CD4-positive, alpha-beta T cell (primary cell): ENCODE data around the gene SMKR1. TPM values are rescaled to one million over a fixed set of nuclear protein-coding genes. Genes with fewer than 3 reads are reported as not detected.

ENCODE experiments used
- ATAC-seq: fragments of 200-7000 bp; cut with Tn5 transposase; one replicate; pipeline ENCODE4 v1.10.0; 2022; ENCODE audit warnings: mild to moderate bottlenecking; ENCODE audit not compliant: poor library complexity
- CTCF ChIA-PET: fragments of 350-600 bp; sonication (Branson Sonifier 250); formaldehyde crosslinking; loops from one replicate; lab custom pipeline; 2021; ENCODE audit warnings: antibody characterized with exemption, inconsistent platforms; lab: Charles Lee
- POLR2A ChIA-PET: fragments of 350-600 bp; sonication (Branson Sonifier 250); formaldehyde crosslinking; loops from one replicate; lab custom pipeline; 2021; ENCODE audit warnings: antibody characterized with exemption, inconsistent platforms; lab: Charles Lee
- DNase-seq, 14 experiments: peaks; one replicate each; pipeline ENCODE4 v3.0.0-alpha.2; 2013 to 2020; ENCODE audit warnings: mixed read lengths in 2 of 14
- H3K27ac ChIP-seq, 2 donors: one replicate each; pipeline versions ENCODE4 v1.5.1 to v1.7.0; 2013; ENCODE audit warnings: low read length in 2 of 2, low read depth in 1 of 2, mild to moderate bottlenecking in 1 of 2
- H3K27me3 ChIP-seq, 2 experiments: 1 replicate in 1 of 2; 2 replicates in 1 of 2; pipeline versions ENCODE4 v1.6.1 to v1.7.0; 2013; ENCODE audit warnings: low read length in 2 of 2, control low read depth in 1 of 2, mild to moderate bottlenecking in 1 of 2, moderate library complexity in 1 of 2; ENCODE audit not compliant: insufficient read depth in 2 of 2, control insufficient read depth in 1 of 2
- H3K36me3 ChIP-seq: one replicate; pipeline ENCODE4 v1.6.1; 2013; ENCODE audit warnings: low read length, control low read depth; ENCODE audit not compliant: insufficient read depth
- H3K4me1 ChIP-seq: one replicate; pipeline ENCODE4 v1.6.1; 2013; ENCODE audit warnings: low read length, control low read depth; ENCODE audit not compliant: insufficient read depth
- H3K4me3 ChIP-seq: one replicate; pipeline ENCODE4 v1.5.1; 2013; ENCODE audit warnings: mild to moderate bottlenecking, low read length, moderate library complexity
- H3K9me3 ChIP-seq, 2 experiments: 1 replicate in 1 of 2; 2 replicates in 1 of 2; pipeline versions ENCODE4 v1.6.1 to v1.7.0; 2013; ENCODE audit warnings: low read length in 2 of 2, mild to moderate bottlenecking in 2 of 2, control low read depth in 1 of 2, moderate library complexity in 1 of 2; ENCODE audit not compliant: control insufficient read depth in 1 of 2, insufficient read depth in 1 of 2
- H3K27ac Mint-ChIP-seq: one replicate; pipeline ENCODE4 v1.8.0; 2020; ENCODE audit warnings: mixed read lengths
- H3K27me3 Mint-ChIP-seq: one replicate; pipeline ENCODE4 v1.8.0; 2021; ENCODE audit warnings: mixed read lengths
- H3K36me3 Mint-ChIP-seq: one replicate; pipeline ENCODE4 v1.8.0; 2021; ENCODE audit warnings: low read depth, mixed read lengths
- H3K4me1 Mint-ChIP-seq: one replicate; pipeline ENCODE4 v1.8.0; 2021; ENCODE audit warnings: low read depth, mixed read lengths
- H3K4me3 Mint-ChIP-seq: one replicate; pipeline ENCODE4 v1.8.0; 2020; ENCODE audit warnings: mild to moderate bottlenecking, mixed read lengths
- H3K9me3 Mint-ChIP-seq: one replicate; pipeline ENCODE4 v1.8.0; 2020; ENCODE audit warnings: mixed read lengths
- CTCF ChIP-seq: fragments of 200-600 bp; IDR thresholded peaks from one replicate; pipeline ENCODE4 v1.8.0; 2022; ENCODE audit warnings: antibody characterized with exemption, mild to moderate bottlenecking
- intact Hi-C, 2 experiments: fragments of 100-400 bp; cut with DNase I in 1 of 2; cut with micrococcal nuclease in 1 of 2; formaldehyde crosslinking; loops; one replicate each; pipeline versions ENCODE4 v1.15.1 to v1.9.0; 2023 to 2025; cut with DNase I, micrococcal nuclease
- total RNA-seq, 174 experiments: library from RNA in 2 of 174; stranded (reverse) in 2 of 174; gene quantifications; one replicate each; pipeline ENCODE4 v1.2.3 and lab custom pipeline; 2021 to 2026

Gene SMKR1
- total RNA-seq, 2 experiments from 2014 or later, result 0.22 to 0.49 TPM

DNA sequence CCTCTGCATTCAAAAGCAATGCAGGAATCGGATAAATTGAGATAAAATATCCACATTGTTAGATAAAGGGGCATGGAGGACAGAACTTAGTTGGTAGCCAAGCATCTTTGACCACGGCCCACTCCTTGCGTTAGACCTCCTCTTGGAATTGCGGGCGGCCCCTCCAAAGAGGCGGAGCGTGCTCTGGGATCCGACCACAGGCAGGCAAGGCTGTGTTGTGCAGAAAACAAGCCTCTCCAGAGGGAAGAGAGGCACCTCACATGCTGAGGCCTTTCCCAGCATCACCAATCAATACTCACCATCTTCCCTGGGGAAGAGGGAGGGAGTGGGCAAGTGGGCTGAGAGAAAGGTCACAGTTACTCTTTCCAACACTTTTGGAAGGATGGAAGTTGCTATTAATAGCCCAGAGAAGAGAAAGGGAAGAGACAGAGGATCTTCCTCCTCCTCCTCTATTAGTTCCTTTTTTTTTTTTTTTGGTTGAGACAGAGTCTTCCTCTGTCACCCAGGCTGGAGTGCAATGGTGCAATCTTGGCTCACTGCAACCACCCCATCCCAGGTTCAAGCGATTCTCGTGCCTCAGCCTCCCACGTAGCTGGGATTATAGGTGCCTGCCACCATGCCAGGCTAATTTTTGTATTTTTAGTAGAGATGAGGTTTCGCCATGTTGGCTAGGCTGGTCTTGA is 59.5 kb downstream of the SMKR1 start:
- H3K4me3 Mint-ChIP-seq, result no peak overlapping the region
- no peak overlapping the region for H3K4me3 ChIP-seq
- H3K27me3 ChIP-seq, result peaks cover 0 to 5% of the 10 kb centered on the region in 2 experiments
- CTCF ChIA-PET, result no interaction called here
- H3K27ac ChIP-seq, result no peak overlapping the region
- intact Hi-C loops, result no loop called here
- H3K36me3 Mint-ChIP-seq, result no peaks in the 10 kb centered on the region
- no peak overlapping the region for H3K27ac Mint-ChIP-seq
- ATAC-seq (no peak), DNase-seq (no peak)
- H3K27me3 Mint-ChIP-seq, result peaks cover 30% of the 10 kb centered on the region
- no peak for TF ChIP-seq CTCF
- no peaks in the 10 kb centered on the region for H3K4me1 Mint-ChIP-seq
- POLR2A ChIA-PET, result no interaction called here
- no peaks in the 10 kb centered on the region for H3K9me3 Mint-ChIP-seq
- no peaks in the 10 kb centered on the region for H3K36me3 ChIP-seq
- no peaks in the 10 kb centered on the region for H3K4me1 ChIP-seq
- H3K9me3 ChIP-seq, result no peaks in the 10 kb centered on the region

Other genes starting within 250 kb of the SMKR1 start
- gene STRIP2, start 68.1 kb upstream of the SMKR1 start, total RNA-seq, result under 1 TPM; 0.11 to 0.14 TPM
- 10 to 100 TPM; 35.4 to 36.1 TPM for gene NRF1, start 109.2 kb downstream of the SMKR1 start, total RNA-seq